Spleen (tissue), 11 donors: ENCODE measurements around the gene STARD6. TPM values are rescaled to one million over a fixed set of nuclear protein-coding genes. Genes with fewer than 3 reads are reported as not detected.
"Not testable (repeated sequence)": the region's sequence is repeated elsewhere in the genome, so short reads cannot be mapped to it uniquely, and the experiment has no call there.

Experiments used
- DNase-seq: peaks from one replicate; pipeline ENCODE4 v3.0.0-alpha.2; 2020
- H3K27ac ChIP-seq, 8 donors: fragments of 200-600 bp; sonication (generic) in 7 of 8; 1 replicate in 4 of 8; 2 replicates in 4 of 8; pipeline versions ENCODE4 v1.5.0 to v1.8.0; 2016 to 2021; ENCODE audit warnings: inconsistent platforms in 4 of 8, mild to moderate bottlenecking in 4 of 8, moderate library complexity in 1 of 8
- H3K27me3 ChIP-seq, 7 donors: fragments of 200-600 bp; sonication (generic) in 6 of 7; replicated peaks in 1 of 7; 1 replicate in 4 of 7; 2 replicates in 3 of 7; pipeline versions ENCODE4 v1.5.0 to v1.8.0; 2016 to 2021; ENCODE audit warnings: inconsistent platforms in 3 of 7, mild to moderate bottlenecking in 1 of 7
- H3K36me3 ChIP-seq, 6 donors: fragments of 200-600 bp; sonication (generic) in 5 of 6; 1 replicate in 4 of 6; 2 replicates in 2 of 6; pipeline versions ENCODE4 v1.5.0 to v1.8.0; 2016 to 2021; ENCODE audit warnings: inconsistent platforms in 2 of 6
- H3K4me1 ChIP-seq, 6 donors: fragments of 200-600 bp; sonication (generic) in 5 of 6; 1 replicate in 3 of 6; 2 replicates in 3 of 6; pipeline versions ENCODE4 v1.5.0 to v1.8.0; 2016 to 2021; ENCODE audit warnings: inconsistent platforms in 3 of 6
- H3K4me3 ChIP-seq, 8 donors: fragments of 200-600 bp; sonication (generic) in 7 of 8; 1 replicate in 4 of 8; 2 replicates in 4 of 8; pipeline versions ENCODE4 v1.5.0 to v1.8.0; 2016 to 2021; ENCODE audit warnings: inconsistent platforms in 4 of 8, mild to moderate bottlenecking in 4 of 8, moderate library complexity in 2 of 8
- H3K9me3 ChIP-seq, 8 donors: fragments of 200-600 bp; sonication (generic) in 7 of 8; 1 replicate in 4 of 8; 2 replicates in 4 of 8; pipeline versions ENCODE4 v1.5.0 to v1.8.0; 2016 to 2021; ENCODE audit warnings: inconsistent platforms in 4 of 8
- CTCF ChIP-seq, 11 experiments: fragments of 200-600 bp in 7 of 11; fragments of 450-650 bp in 4 of 11; sonication (generic) in 4 of 11; IDR thresholded peaks in 8 of 11; conservative IDR thresholded peaks in 3 of 11; 1 replicate in 7 of 11; 2 replicates in 4 of 11; pipeline versions ENCODE4 v1.4.0 to v1.8.0; 2016 to 2021; ENCODE audit warnings: antibody characterized with exemption in 11 of 11, inconsistent platforms in 4 of 11, mild to moderate bottlenecking in 1 of 11
- POLR2A ChIP-seq, 3 donors: fragments of 450-650 bp; IDR thresholded peaks; one replicate each; pipeline ENCODE4 v1.5.1; 2017; ENCODE audit warnings: antibody characterized with exemption in 3 of 3, mild to moderate bottlenecking in 1 of 3
- POLR2AphosphoS5 ChIP-seq, 3 donors: sonication (generic); formaldehyde crosslinking; IDR thresholded peaks; one replicate each; pipeline ENCODE4 v1.5.1; 2017; ENCODE audit warnings: antibody characterized with exemption in 3 of 3
- WGBS, 5 donors: extraction: QIAGEN DNeasy Blood & Tissue Kit in 3 of 5; methylation state at CpG; one replicate each; pipeline versions ENCODE4 v1.1.5 to v1.1.7; 2013 to 2018; 5-methylcytosine and 5-hydroxymethylcytosine counted together
- intact Hi-C: fragments of 100-400 bp; cut with DNase I; formaldehyde crosslinking; loops from one replicate; pipeline ENCODE4 v1.15.0; 2023; ENCODE audit warnings: low total_unique reads
- polyA plus RNA-seq, 3 donors: library from polyadenylated mRNA; stranded (reverse); fragments of 200-250 nt; gene quantifications; one replicate each; pipeline ENCODE4 v1.2.1, GENCODE V29; 2013
- total RNA-seq, 7 donors: library from RNA; depleted of rRNA in 3 of 7; stranded (reverse); fragments of >200 nt in 3 of 7; fragmentation: NEBNext Ultra II Directional in 4 of 7; extraction: Animal tissue kit (Norgen Biotek cat#: 25700) in 4 of 7; gene quantifications; one replicate each; pipeline versions ENCODE4 v1.1.0 to v1.2.1, GENCODE V29; 2016 to 2021
- donor health status: healthy with polysubstance abuse.
- donor health status: DM: no; HTN: no; CAD: no; lungs with moderate emphysema.
- donor health status: DM: no; HTN: no; CAD: no.
- donor health status: Bipolar disorder and iron deficiency.
- donor health status: healthy.
- donor health status: DM: no; HTN: no; CAD: no.
- donor health status: DM: yes; HTN: yes; CAD: no.

The STARD6 gene
- total and polyA plus RNA-seq, 10 donors, result not detected

- Histone ChIP-seq H3K27ac (no peak overlapping the region), H3K27me3 (peaks cover 0 to 15% (median 0%) of the 10 kb centered on the region in 7 donors), H3K36me3 (no peaks in the 10 kb centered on the region), H3K4me3 (no peak overlapping the region), H3K4me1 (no peaks in the 10 kb centered on the region), H3K9me3 (peaks cover 0 to 2% (median 0%) of the 10 kb centered on the region in 8 donors)
- DNase-seq, result no peak
- 83 to 89% (median 87%) methylated on average over 3 of the region's 3 CpGs for WGBS, 5 donors
- intact Hi-C loops, result no loop called here
- TF ChIP-seq POLR2AphosphoS5 (IDR thresholded peaks at IDR 0.05) (no peak), POLR2A (IDR thresholded peaks at IDR 0.05) (no peak), CTCF (IDR thresholded peaks at IDR 0.05 in 8 of 11, conservative IDR thresholded peaks at IDR 0.05 in 3 of 11) (no peak)
These were observed 30.0 kb upstream of the STARD6 start for GRCh38 chr18:54387631-54388030.

GRCh38 chr18:54386800-54387495 lies 29.3 kb upstream of the STARD6 start:
- H3K4me1 ChIP-seq, H3K4me3 ChIP-seq, H3K36me3 ChIP-seq, H3K27ac ChIP-seq, H3K9me3 ChIP-seq, DNase-seq, intact Hi-C loops: not testable (repeated sequence)
- whole genome bisulfite sequencing, 5 donors, result 96 to 98% (median 97%) methylated on average over 23 of the region's 23 CpGs
- H3K27me3 ChIP-seq, result peaks cover 0 to 15% (median 0%) of the 10 kb centered on the region in 7 donors

GRCh38 chr18:54386043-54386442 lies 28.4 kb upstream of the STARD6 start:
- H3K27ac ChIP-seq, result no peak overlapping the region
- H3K9me3 ChIP-seq, result peaks cover 0 to 2% (median 0%) of the 10 kb centered on the region in 8 donors
- peaks cover 0 to 15% (median 0%) of the 10 kb centered on the region in 7 donors for H3K27me3 ChIP-seq
- no peaks in the 10 kb centered on the region for H3K36me3 ChIP-seq
- WGBS, 5 donors, result 66 to 96% (median 94%) methylated on average over 4 of the region's 4 CpGs
- no peak for TF ChIP-seq POLR2AphosphoS5 (IDR thresholded peaks at IDR 0.05)
- no peak for TF ChIP-seq POLR2A (IDR thresholded peaks at IDR 0.05)
- no peak for TF ChIP-seq CTCF (IDR thresholded peaks at IDR 0.05 in 8 of 11, conservative IDR thresholded peaks at IDR 0.05 in 3 of 11)
- no peaks in the 10 kb centered on the region for H3K4me1 ChIP-seq
- no peak for DNase-seq
- intact Hi-C loops, result no loop called here
- no peak overlapping the region for H3K4me3 ChIP-seq

GRCh38 chr18:54382733-54383252 lies 25.1 kb upstream of the STARD6 start:
- Histone ChIP-seq H3K27ac (no peak overlapping the region), H3K4me1 (no peaks in the 10 kb centered on the region), H3K4me3 (no peak overlapping the region), H3K27me3 (peaks cover 0 to 9% (median 0%) of the 10 kb centered on the region in 7 donors), H3K9me3 (peaks cover 0 to 2% (median 0%) of the 10 kb centered on the region in 8 donors), H3K36me3 (peaks cover 0 to 14% (median 0%) of the 10 kb centered on the region in 6 donors)
- TF ChIP-seq POLR2A (IDR thresholded peaks at IDR 0.05), result no peak
- no peak for TF ChIP-seq POLR2AphosphoS5 (IDR thresholded peaks at IDR 0.05)
- no peak for TF ChIP-seq CTCF (IDR thresholded peaks at IDR 0.05 in 8 of 11, conservative IDR thresholded peaks at IDR 0.05 in 3 of 11)
- no peak for DNase-seq
- intact Hi-C loops, result no loop called here
- 88 to 92% (median 91%) methylated on average over 8 of the region's 8 CpGs for WGBS, 5 donors
